CD4-positive, alpha-beta T cell treated with Interleukin-17A for 1 hour (primary cell): Measurements from ENCODE around the gene MORN3.
"Not testable (repeated sequence)": the region's sequence is repeated elsewhere in the genome, so short reads cannot be mapped to it uniquely, and the experiment has no call there.

Experiments used
- DNase-seq: peaks from one replicate; pipeline ENCODE4 v3.0.0-alpha.2; 2020

The MORN3 gene

GRCh38 chr12:121669521-121669900, at the start of gene MORN3:
TSS of gene MORN3 (minus strand) at chr12:121669654. CDS start at chr12:121669483, 171 bp downstream.
- DNase-seq, result no peak

- DNase-seq, result no peak
These were observed 49.3 kb upstream of the MORN3 start for GRCh38 chr12:121718653-121719239.

DNA sequence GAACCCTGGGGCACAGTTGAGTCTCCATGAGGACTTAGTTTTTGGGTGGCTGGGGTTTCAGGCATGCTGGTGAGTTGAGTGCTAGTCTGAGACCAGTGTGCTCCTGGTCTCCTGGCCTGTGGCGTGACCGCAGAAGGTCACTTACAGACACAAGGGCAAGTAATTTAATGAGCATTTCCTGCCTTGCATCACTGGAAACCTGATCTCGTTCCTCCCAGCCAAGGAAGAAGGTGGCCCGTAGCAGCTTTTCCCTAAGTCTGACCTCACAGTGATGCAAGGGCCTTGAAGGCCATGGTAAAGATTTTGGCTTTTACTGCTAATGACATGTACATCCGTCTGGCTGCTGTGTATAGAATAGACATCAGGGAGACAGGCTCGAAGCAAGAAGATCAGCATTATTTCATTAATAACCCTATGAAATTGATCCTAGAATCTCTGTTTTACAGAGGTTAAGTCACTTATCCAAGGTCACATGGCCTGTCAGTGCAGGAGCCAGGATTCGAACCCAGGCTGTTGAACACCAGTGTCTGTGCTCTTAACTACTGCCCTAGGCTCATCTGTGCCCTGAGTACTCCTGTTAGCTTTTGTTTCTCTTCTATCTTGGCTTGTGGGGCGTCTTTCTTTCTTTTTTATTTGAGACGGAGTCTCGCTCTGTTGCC, 47.7 kb upstream of the MORN3 start:
- DNase-seq, result no peak

DNA sequence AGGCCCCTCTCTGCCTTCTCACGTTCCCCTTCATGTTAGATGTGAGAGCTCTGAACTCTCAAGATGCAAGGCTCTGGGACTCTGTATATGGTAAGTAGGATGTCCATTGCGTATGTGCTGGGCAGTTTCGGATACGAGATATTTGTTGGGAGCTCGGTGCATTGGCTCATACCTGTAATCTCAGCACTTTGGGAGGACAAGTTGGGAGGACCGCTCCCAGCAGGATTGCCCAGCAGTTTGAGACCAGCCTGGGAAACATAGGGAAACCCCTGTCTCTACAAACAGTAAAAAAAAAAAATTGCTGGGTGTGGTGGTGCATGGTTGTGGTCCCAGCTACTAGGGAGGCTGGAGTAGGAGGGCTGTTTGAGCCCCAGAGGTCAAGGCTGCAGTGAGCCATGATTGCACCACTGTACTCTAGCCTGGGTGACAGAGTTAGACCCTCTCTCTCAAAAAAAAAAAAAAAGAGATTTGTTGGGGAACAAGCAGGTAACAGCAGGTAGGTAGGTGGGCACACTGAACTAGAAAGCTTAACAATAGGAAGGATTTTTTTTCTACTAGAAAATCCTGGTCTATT, 46.5 kb upstream of the MORN3 start:
- DNase-seq, result no peak

GRCh38 chr12:121715055-121715454, 45.6 kb upstream of the MORN3 start:
- DNase-seq, result not testable (repeated sequence)

DNA sequence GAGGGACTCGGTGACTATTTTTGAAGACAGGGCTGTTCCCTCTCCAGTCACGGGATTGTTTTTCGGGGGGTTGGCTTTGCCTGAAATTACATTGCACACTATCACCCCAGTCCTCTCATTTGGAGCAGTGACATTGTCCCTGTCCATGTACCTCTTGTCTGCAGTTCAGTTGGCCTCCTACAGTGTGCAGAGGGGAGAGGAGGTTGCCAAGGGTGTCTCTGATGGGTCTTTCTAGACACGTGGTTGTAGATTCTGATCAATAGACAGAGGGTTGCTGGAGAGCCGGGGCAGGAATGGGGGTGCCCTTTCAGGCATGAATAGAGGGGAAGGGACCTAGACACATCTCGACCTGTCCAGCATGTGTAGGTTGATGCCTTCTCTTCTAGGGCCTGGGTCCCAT, 44.3 kb upstream of the MORN3 start:
- DNase-seq, result no peak

DNA sequence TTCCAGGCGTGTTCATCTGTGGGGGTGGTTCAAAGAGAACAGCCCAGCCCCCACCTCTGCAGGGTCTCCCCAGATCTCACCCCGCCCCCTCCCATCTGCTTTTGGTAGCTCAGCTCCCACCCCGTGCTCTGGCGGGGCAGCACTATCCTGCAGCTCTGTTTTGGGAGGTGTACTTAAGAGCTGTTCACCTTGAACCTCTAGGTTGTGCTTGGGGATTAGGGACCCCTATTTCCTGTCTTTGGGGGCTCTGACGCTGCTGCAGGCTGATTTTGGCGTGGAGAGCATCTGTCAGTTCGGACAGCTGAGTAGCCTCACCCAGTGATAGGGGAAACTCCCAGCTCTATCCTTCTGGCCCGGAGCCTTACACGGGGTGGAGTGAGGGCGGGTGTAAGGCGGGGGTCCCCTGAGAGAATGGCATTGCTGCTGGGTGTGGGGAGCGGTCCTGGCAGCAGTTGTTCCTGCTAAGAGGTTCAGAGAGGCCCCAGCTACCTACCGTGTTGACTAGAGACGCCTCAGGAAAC, 43.9 kb upstream of the MORN3 start:
- no peak for DNase-seq

DNA sequence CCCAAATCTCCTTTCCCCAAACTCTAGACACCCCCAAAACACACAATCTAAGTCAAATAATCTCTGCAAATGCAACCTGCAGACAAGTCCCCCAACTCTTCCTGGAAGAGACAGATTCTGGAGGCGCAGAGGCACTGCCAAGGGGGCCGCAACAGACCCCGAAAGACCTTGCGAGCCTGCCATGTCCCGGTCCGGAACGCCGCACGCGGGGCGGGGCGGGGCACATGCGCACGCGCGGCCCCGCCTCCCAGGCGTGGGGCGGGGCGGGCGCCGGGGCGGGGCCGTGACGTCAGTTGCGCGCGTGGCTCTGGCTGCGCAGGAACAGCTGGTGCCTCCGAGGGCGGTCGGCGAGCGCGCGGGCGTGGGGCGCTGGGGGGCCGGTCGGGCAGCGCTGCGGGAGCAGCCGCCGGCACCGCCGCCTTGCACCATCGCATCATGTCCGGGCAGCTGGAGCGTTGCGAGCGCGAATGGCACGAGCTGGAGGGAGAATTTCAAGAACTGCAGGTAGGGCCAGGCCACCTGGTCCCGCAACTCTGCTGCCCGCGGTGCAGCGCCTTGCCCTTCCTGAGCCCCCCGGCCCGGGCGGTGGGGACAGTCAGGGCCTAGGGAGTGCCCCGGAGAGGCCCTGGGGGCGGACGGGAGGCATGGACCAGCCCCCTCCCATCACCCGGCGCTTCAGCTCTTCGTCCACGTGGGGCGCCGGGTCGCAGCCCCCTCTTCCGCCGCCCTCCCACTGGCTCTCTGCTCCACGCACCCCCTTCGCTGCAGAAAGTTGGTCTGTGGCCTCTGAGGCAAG, 43.2 kb upstream of the MORN3 start, which contains the start of gene TMEM120B:
TSS of gene TMEM120B (plus strand) at position 292 of the 796 bp plus-strand sequence. CDS start at position 436, 144 bp downstream.
- DNase-seq, result peak; percentile 88

DNA sequence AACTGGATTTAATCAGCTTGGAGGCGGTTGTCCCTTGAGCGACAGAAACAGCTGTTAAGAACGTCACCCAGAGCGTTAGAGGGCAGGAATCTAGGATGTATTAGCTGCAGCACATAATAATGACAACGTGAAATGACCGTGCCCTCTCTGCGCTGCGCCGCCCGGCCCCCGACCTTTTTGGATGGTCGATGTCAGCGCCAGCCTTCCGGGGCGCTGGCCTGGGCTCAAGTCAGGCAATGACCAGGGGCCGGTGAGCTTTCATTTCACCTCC, 42.7 kb upstream of the MORN3 start:
- DNase-seq, result peak; percentile 45

DNA sequence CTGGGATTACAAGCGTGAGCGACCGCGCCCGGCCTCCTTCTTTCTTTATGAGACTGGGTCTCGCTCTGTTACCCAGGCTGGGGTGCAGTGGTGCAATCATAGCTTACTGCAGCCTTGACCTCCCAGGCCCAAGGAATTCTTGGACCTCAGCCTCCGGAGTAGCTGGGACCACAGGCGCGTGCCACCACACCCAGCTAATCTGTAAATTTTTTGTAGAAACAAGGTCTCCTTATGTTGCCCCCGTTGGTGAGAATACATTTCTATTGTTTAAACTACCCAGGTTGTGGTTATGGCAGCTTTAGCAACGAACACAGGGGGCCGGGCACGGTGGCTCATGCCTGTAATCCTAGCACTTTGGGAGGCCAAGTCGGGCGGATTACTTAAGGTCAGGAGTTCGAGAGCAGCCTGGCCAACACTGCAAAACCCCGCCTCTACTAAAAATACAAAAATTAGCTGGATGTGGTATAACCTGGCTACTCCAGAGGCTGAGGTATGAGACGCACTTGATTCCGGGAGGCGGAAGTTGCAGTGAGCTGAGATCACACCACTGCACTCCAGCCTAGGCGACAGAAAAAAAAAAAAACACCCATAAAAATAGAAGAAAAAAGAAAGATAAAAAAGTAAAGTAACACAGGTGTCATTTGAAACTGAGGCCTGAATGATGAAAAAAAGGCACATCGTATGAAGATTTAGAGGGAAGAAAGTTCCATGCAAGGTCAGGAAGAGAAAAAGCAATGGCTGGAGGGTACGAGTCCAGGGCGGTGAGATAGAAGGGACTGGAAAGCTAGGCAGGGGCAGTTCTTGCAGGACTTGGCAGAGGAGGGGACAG, 42.1 kb upstream of the MORN3 start:
- peak; percentile 43 for DNase-seq

- no peak for DNase-seq
These were observed 40.1 kb upstream of the MORN3 start for GRCh38 chr12:121709478-121709961.

DNA sequence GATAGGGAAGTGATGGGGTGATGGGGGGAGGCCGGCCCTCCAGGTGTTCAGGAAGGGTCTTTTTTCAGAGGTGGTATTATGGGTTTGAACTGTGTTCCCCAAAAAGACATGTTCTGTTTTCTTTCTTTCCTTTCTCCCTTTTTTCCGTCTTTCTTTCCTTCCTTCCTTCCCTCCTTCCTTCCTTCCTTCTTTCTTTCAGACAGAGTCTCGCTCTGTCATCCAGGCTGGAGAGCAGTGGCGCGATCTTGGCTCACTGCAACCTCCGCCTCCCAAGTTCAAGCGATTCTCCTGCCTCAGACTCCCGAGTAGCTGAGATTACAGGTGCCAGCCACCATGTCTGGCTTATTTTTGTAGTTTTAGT, 39.6 kb upstream of the MORN3 start:
- not testable (repeated sequence) for DNase-seq

- no peak for DNase-seq
These were observed 39.0 kb upstream of the MORN3 start for GRCh38 chr12:121708313-121709063.

DNA sequence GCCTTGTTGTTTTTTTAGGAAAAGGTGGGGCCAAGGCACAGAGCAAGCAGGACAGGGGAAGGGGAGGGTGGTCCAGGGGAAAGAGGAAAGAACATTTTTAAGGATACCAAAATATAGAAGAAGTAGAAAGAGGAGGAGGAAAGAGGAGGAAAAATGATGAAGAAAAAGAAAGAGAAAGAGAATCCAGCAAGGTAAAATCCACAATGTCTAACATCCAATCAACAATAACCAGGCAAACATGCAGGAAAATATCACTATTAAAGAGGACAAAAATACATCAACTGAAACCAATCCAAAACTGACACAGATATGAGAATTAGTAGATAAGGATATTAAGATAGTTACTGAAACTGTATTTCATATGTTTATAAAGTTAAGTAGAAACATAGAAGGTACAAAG, 36.1 kb upstream of the MORN3 start:
- DNase-seq, result no peak

GRCh38 chr12:121702944-121703343, 33.5 kb upstream of the MORN3 start:
- no peak for DNase-seq

DNA sequence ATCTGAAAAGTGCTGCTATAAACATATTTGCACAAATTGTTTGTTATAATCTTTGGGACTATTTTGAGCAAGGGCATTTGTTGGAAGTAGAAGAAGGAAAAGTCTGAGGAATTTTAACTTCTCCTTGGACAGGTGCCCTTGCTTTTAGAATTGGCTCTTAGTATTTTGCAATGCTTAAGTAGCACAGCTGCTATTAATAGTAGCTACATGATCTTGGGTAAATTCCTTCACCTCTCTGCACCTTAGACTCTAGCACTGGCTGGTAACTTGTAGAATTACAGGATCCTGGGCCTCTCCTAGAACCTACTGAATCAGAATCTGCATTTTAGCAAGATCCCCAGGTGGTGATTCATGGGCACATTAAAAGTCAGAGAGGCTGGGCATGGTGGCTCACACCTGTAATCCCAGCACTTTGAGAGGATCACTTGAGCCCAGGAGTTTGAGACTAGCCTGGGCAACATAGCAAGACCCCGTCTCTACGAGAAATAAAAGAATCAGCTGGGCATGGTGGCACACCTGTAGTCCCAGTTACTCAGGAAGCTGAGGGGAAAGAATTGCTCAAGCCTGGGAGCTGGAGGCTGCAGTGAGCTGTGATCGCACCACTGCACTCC, 32.3 kb upstream of the MORN3 start:
- DNase-seq, result no peak

DNA sequence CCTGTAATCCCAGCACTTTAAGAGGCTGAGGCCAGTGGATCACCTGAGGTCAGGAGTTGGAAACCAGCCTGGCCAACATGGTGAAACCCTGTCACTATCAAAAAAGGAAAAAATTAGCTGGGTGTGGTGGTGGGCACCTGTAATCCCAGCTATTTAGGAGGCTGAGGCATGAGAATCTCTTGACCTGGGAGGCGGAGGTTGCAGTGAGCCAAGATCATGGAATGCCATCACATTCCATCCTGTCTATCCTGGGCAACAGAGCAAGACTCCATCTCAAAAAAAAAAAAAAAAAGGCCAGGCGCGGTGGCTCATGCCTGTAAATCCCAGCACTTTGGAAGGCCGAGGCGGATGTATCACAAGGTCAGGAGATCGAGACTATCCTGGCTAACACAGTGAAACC, 28.4 kb upstream of the MORN3 start:
- DNase-seq, result not testable (repeated sequence)

GRCh38 chr12:121697093-121697698, 27.7 kb upstream of the MORN3 start:
- DNase-seq, result peak; percentile 80

DNA sequence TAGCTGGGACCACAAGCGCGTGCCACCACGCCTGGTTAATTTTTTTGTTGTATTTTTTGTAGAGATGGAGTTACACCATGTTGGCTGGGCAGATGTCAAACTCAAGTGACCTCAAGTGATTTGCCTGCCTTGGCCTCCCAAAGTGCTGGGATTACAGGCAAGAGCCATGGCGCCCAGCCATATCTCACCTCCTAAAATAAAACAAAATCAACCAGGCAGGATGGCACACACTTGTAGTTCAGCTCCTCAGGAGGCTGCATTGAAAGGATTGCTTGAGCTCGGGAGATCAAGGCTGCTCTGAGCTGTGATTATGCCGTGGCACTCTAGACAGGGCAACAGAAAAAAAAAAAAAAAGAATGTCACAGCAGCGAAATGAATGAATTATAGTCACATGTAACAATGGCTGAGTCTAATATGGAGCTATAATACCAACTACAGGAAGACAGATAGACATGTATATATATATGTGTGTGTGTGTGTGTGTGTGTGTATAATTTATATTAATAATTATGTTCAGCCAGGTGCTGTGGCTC, 23.8 kb upstream of the MORN3 start:
- DNase-seq, result no peak

- DNase-seq, result not testable (repeated sequence)
These were observed 23.3 kb upstream of the MORN3 start for GRCh38 chr12:121692744-121693143.

DNA sequence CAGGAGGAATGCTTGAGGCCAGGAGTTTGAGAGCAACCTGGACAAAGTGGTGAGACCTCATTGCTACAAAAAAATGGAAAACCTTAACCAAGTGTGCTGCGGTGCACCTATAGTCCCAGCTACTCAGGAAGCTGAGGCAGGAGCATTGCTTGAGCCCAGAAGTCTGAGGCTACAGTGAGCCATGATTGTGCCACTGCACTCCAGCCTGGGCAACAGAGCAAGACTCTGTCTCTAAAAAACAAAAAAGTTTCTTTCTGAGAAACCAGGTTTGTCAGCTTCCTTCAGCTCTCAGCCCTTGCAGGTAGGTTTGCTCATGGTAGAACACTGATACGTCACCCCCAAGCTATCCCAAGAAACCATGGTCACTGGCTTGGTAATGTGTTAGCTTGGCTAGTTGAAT, 20.0 kb upstream of the MORN3 start:
- no peak for DNase-seq
